NCI-H128 (cell line): ENCODE measurements around the gene GADD45GIP1.
A peak's percentile ranks its signal among the peaks of the same experiment; 100 is the strongest.
"Not testable (repeated sequence)": the region's sequence is repeated elsewhere in the genome, so short reads cannot be mapped to it uniquely, and the experiment has no call there.

Experiments used
- DNase-seq: peaks from one replicate; lab custom pipeline; 2025; ENCODE audit not compliant: unreplicated experiment; lab: John Stamatoyannopoulos, UW

The GADD45GIP1 gene

GRCh38 chr19:12990431-12990830 is 33.4 kb upstream of the GADD45GIP1 start:
- DNase-seq: no peak

GRCh38 chr19:12987781-12988180 is 30.8 kb upstream of the GADD45GIP1 start:
- no peak for DNase-seq

DNA sequence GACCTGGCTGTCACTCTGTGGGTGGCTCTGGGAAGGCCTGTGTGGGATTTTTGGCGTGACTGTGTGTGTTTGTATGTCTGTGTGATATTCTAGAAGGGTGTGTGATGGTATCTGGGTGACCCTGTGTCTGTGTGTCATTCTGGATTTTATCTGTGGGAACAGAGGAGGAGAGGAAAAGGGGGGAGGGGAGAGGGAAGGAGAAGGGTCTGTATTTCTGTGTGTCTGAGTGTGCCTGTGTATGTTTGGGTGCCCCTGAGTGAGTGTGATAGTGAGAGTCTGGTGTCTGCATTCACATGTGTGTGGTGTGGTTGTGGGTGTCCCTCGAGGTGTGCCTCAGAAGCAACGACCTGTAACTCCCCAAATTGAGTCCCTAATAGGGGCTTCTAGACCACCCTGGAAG is 30.2 kb upstream of the GADD45GIP1 start:
- DNase-seq: no peak

DNA sequence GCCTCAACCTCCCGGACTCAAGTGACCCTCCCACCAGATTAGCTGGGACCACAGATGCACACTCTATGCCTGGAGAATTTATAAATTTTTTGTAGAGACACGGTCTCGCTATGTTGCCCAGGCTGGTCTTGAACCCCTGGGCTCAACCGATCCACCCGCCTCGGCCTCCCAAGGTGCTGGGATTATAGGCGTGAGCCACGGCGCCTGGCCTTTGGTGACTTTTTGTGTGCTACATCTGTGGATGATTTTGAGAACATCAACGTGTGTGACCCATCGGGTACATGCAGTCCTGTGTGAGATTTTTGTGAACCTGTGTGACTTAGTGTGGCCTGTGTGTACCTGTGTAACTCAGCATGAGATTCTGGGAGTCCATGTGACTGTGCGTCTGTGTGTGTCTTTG is 29.7 kb upstream of the GADD45GIP1 start:
- no peak for DNase-seq

GRCh38 chr19:12985049-12985776 is 28.2 kb upstream of the GADD45GIP1 start:
- DNase-seq: no peak

GRCh38 chr19:12984683-12985048 is 27.6 kb upstream of the GADD45GIP1 start:
- DNase-seq: no peak

- no peak for DNase-seq
Measured at GRCh38 chr19:12984143-12984627, 27.2 kb upstream of the GADD45GIP1 start.

GRCh38 chr19:12983542-12984142 is 26.6 kb upstream of the GADD45GIP1 start:
- peak; percentile 21 for DNase-seq

GRCh38 chr19:12983091-12983490 is 26.1 kb upstream of the GADD45GIP1 start:
- DNase-seq: no peak

- DNase-seq: no peak
Measured at GRCh38 chr19:12982648-12983047, 25.6 kb upstream of the GADD45GIP1 start.

- no peak for DNase-seq
Measured at GRCh38 chr19:12979974-12980373, 23.0 kb upstream of the GADD45GIP1 start.

GRCh38 chr19:12976109-12976508 is 19.1 kb upstream of the GADD45GIP1 start:
- DNase-seq: not testable (repeated sequence)

- no peak for DNase-seq
Measured at GRCh38 chr19:12975221-12975741, 18.3 kb upstream of the GADD45GIP1 start.

GRCh38 chr19:12974301-12975220 is 17.5 kb upstream of the GADD45GIP1 start:
- DNase-seq: no peak

GRCh38 chr19:12973236-12973635 is 16.2 kb upstream of the GADD45GIP1 start:
- DNase-seq: no peak

DNA sequence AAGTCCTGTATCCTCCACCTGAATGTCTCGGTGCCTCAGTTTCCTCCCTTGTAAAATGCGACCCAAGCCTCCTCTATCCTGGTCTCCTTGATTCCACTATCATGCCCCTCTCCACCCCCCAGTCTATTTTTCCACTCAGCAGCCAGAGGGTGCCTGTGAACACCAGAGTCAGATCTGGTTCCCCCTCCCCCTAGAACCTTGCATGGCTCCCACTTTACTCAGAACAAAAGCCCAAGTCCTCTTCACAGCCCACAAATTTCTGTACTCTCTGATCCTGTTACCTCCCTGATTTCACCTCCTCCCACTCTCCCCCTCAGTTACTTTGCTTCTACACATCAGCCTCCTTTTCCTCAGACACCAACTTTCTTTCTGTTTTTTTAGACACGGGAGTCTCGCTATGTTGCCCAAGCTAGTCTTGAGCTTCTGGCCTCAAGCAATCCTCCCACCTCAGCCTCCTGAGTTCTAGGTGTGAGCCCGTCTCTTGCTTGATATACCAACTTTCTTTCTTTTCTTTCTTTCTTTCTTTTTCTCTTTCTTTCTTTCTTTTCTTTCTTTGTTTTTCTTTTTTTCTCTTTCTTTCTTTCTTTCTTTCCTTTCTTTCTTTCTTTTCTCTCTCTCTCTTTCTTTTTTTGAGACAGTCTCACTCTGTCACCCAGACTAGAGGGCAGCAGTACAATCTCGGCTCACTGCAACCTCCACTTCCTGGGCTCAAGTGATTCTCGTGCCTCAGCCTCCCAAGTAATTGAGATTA is 13.2 kb upstream of the GADD45GIP1 start:
- no peak for DNase-seq

GRCh38 chr19:12969292-12969988 is 12.4 kb upstream of the GADD45GIP1 start, which contains the start of gene DAND5:
Gene DAND5 (plus strand): TSS chr19:12969576. CDS start chr19:12969661, 85 bp downstream.
- DNase-seq: no peak

- no peak for DNase-seq
Measured at GRCh38 chr19:12967907-12968306, 10.9 kb upstream of the GADD45GIP1 start.

- DNase-seq: no peak
Measured at GRCh38 chr19:12965812-12966135, 8.8 kb upstream of the GADD45GIP1 start.
